Activated T-helper 1 cell treated with anti-CD3 and anti-CD28 coated beads, Interleukin-12 subunit alpha, Interleukin-12 subunit beta, Interleukin-2, Interleukin-4 antibody, amounts not matched to agents 30 ng/mL and 10 ng/mL and 1 ng/mL, durations not matched to agents 14 hours and 24 hours and 36 hours (primary cell): Measurements from ENCODE around the gene ZSWIM5. TPM values are rescaled to one million over a fixed set of nuclear protein-coding genes. Genes with fewer than 3 reads are reported as not detected.
"Not testable (repeated sequence)": the region's sequence is repeated elsewhere in the genome, so short reads cannot be mapped to it uniquely, and the experiment has no call there.

Source experiments
- DNase-seq: peaks from one replicate; pipeline ENCODE4 v3.0.0; 2021; ENCODE audit warnings: low spot score
- H3K27ac Mint-ChIP-seq: one replicate; pipeline ENCODE4 v1.8.0; 2021; ENCODE audit warnings: mild to moderate bottlenecking, mixed read lengths
- H3K27me3 Mint-ChIP-seq: one replicate; pipeline ENCODE4 v1.8.0; 2022; ENCODE audit warnings: mild to moderate bottlenecking, moderate library complexity, mixed read lengths; ENCODE audit not compliant: insufficient read depth
- H3K36me3 Mint-ChIP-seq: one replicate; pipeline ENCODE4 v1.8.0; 2021; ENCODE audit warnings: low read depth, mixed read lengths
- H3K4me1 Mint-ChIP-seq: one replicate; pipeline ENCODE4 v1.8.0; 2021; ENCODE audit warnings: low read depth, mixed read lengths
- H3K4me3 Mint-ChIP-seq: one replicate; pipeline ENCODE4 v1.8.0; 2021; ENCODE audit warnings: mild to moderate bottlenecking, moderate library complexity, mixed read lengths
- H3K9me3 Mint-ChIP-seq: one replicate; pipeline ENCODE4 v1.8.0; 2021; ENCODE audit warnings: mixed read lengths
- intact Hi-C: fragments of 100-400 bp; cut with micrococcal nuclease; formaldehyde crosslinking; loops from one replicate; pipeline ENCODE4 v1.15.1; 2024
- total RNA-seq: library from RNA; stranded (reverse); gene quantifications from 2 replicates; pipeline ENCODE4 v1.2.3, GENCODE V29; 2022

Gene ZSWIM5
- total RNA-seq = 0.10 and 0.15 TPM in 2 replicates

DNA sequence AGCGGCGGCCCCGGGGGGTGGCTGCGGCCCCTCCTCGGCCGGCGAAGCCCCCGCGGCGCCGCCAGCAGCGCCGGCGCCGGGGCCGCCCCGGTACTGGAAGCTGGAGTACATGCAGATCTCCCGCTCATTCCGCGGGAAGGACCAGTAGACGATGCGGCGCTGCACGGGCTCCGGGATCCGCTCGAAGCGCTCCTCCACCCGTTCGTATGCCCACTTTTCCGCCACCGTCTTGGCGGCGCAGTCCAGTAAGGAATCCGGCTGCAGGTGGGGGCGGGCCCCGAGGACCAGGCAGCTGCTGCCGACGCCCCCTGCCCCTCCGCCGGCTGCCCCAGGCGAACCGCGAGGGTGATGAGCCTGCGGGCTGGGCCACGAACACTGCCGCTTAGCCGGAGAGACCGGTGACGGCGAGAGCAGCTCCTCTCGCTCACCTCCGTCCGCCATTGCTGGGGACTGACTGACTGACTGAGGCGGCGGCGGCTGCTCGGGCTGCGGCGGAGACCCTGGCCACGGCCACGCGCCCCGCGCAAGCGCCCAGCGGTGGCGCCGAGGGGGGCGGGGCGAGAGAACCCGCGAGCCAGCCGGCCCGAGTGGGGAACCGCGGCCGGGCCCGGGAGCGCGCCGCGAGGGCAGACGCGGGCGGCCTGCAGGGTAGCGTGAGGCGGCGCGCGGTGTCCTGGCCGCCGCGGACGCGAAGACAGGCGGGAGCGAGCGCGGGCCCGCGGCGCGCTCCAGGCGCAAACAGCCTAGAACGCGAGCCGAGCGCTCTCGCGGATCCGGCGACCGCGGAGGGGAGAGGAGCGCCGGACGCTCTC, at the start of gene ZSWIM5:
Gene ZSWIM5 (minus strand): TSS at position 696 of the 812 bp plus-strand sequence. CDS start 255 bp downstream, at position 441.
- Mint-ChIP-seq H3K4me1 (peaks cover 17% of the 10 kb centered on the region), H3K27ac (peak within 1 kb of the TSS; percentile 86), H3K9me3 (no peaks in the 10 kb centered on the region), H3K36me3 (no peaks in the 10 kb centered on the region), H3K4me3 (peak within 1 kb of the TSS; percentile 88), H3K27me3 (peaks cover 43% of the 10 kb centered on the region)
- intact Hi-C loops = loop anchor here (1.0 to 2.0 kb wide), 2 partner anchors 94 to 191 kb away; no protein-coding TSS in a partner anchor
- DNase-seq = peak; percentile 43

DNA sequence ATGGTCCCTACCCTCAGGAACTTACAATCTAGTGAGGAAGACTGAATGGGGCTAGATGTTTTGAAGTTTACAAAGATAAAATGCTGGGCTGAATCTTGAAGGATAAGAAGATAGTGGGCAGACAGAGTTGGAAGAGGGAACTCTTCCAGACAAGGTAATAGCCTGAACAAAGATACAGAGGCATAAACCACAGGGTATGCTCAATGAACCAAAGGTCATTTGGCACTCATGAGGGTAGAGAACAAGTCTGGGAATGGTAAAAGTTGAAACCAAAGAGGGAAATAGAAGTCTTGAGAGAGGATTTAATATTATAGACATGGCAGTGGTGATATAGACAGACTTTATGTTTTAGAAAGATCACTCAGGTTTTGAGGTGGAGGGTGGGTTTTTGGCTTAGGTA, 48.1 kb upstream of the ZSWIM5 start:
- Mint-ChIP-seq H3K4me3 (no peak overlapping the region), H3K4me1 (no peaks in the 10 kb centered on the region), H3K36me3 (no peaks in the 10 kb centered on the region), H3K9me3 (peaks cover 21% of the 10 kb centered on the region), H3K27me3 (peaks cover 6% of the 10 kb centered on the region), H3K27ac (no peak overlapping the region)
- no peak for DNase-seq
- intact Hi-C loops = no loop called here

DNA sequence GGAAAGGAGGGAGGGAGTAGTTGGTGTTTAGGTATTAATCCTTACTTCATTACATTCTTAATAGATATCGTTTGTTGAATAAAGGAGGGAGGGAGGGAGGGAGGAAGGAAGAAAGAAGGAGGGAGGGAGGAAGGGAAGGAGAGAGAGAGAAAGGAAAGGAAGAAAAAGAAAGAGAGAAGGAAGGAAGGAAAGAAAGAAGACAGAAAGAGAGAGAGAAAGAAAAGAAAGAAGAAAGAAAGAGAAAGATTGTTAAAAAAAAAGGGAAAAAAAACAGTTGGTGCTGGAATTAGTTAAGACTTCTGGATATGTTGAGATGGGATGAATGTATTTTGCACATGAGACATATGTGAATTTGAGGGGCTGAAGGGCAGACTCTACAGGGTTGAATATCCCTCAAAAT, 44.1 kb upstream of the ZSWIM5 start:
- no peak overlapping the region for H3K4me3 Mint-ChIP-seq
- peaks cover 6% of the 10 kb centered on the region for H3K27me3 Mint-ChIP-seq
- H3K9me3 Mint-ChIP-seq = peaks cover 7% of the 10 kb centered on the region
- H3K27ac Mint-ChIP-seq = no peak overlapping the region
- no peak for DNase-seq
- peaks cover 4% of the 10 kb centered on the region for H3K4me1 Mint-ChIP-seq
- intact Hi-C loops = no loop called here
- peaks cover 2% of the 10 kb centered on the region for H3K36me3 Mint-ChIP-seq

DNA sequence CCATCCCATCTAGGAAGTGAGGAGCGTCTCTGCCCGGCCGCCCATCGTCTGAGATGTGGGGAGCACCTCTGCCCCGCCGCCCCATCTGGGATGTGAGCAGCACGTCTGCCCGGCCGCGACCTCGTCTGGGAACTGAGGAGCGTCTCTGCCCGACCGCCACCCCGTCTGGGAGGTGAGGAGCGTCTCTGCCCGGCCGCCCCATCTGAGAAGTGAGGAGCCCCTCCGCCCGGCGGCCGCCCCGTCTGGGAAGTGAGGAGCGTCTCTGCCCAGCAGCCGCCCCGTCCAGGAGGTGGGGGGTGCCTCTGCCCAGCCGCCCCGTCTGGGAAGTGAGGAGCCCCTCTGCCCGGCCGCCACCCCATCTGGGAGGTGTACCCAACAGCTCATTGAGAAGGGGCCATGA, 41.6 kb upstream of the ZSWIM5 start:
- H3K4me1 Mint-ChIP-seq, H3K9me3 Mint-ChIP-seq, DNase-seq, intact Hi-C loops, H3K27me3 Mint-ChIP-seq, H3K4me3 Mint-ChIP-seq, H3K27ac Mint-ChIP-seq, H3K36me3 Mint-ChIP-seq: not testable (repeated sequence)

DNA sequence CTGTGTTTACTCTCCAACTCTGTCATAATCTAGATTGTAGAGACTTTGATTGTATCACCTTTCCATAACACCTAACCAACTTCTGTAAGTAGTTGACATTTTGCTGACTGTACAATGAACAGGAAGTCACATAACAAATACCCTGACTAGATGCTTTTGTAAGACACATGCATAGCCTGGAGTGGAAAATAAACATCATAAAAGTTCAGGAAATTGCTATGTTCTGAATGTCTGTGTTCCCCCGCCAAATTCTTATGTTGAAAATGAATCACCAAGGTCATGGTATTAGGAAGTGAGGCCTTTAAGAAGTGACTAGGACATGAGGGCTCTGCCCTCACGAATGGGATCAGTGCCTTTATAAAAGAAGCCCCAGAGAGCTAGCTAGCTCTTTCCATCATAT, 40.4 kb upstream of the ZSWIM5 start:
- intact Hi-C loops = no loop called here
- no peak for DNase-seq
- Mint-ChIP-seq H3K9me3 (peaks cover 21% of the 10 kb centered on the region), H3K27ac (peak overlapping the region; percentile 64), H3K36me3 (peaks cover 2% of the 10 kb centered on the region), H3K27me3 (peaks cover 6% of the 10 kb centered on the region), H3K4me1 (peaks cover 4% of the 10 kb centered on the region), H3K4me3 (no peak overlapping the region)

DNA sequence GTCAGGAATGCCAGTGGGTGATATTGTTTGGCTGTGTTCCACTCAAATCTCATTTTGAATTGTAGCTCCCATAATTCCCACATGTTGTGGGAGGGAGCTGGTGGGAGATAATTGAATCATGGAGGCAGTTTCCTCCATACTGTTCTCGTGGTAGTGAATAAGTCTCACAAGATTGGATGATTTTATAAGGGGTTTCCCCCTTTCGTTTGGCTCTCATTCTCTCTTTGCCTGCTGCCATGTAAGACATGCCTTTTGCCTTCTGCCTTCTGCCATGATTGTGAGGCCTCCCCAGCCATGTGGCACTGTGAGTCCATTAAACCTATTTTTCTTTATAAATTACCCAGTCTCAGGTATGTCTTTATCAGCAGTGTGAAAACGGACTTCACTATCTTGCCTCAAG, 40.0 kb upstream of the ZSWIM5 start:
- Mint-ChIP-seq H3K9me3 (peaks cover 23% of the 10 kb centered on the region), H3K27ac (peak overlapping the region; percentile 64)
- H3K4me1 Mint-ChIP-seq, DNase-seq, H3K36me3 Mint-ChIP-seq, H3K4me3 Mint-ChIP-seq, intact Hi-C loops, H3K27me3 Mint-ChIP-seq: not testable (repeated sequence)

DNA sequence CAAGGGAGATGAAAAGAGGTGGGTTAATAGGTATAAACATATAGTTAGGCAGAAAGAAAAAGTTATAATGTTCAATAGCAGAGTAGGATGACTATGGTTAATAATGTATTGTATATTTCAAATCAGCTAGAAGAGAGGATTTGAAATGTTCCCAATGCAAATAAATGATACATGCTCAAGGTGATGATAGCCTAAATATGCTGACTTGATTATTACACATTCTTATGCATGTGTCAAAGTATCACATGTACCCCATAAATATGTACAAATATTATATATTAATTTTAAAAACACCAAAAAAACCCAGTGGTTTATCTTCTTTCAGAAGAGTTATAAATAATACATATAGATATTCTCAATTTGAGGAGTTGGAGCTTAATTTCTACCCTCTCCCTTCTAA, 38.3 kb upstream of the ZSWIM5 start:
- intact Hi-C loops = no loop called here
- Mint-ChIP-seq H3K27me3 (peaks cover 4% of the 10 kb centered on the region), H3K4me3 (no peak overlapping the region), H3K27ac (no peak overlapping the region), H3K36me3 (peaks cover 2% of the 10 kb centered on the region), H3K4me1 (peaks cover 4% of the 10 kb centered on the region), H3K9me3 (peaks cover 30% of the 10 kb centered on the region)
- DNase-seq = no peak

DNA sequence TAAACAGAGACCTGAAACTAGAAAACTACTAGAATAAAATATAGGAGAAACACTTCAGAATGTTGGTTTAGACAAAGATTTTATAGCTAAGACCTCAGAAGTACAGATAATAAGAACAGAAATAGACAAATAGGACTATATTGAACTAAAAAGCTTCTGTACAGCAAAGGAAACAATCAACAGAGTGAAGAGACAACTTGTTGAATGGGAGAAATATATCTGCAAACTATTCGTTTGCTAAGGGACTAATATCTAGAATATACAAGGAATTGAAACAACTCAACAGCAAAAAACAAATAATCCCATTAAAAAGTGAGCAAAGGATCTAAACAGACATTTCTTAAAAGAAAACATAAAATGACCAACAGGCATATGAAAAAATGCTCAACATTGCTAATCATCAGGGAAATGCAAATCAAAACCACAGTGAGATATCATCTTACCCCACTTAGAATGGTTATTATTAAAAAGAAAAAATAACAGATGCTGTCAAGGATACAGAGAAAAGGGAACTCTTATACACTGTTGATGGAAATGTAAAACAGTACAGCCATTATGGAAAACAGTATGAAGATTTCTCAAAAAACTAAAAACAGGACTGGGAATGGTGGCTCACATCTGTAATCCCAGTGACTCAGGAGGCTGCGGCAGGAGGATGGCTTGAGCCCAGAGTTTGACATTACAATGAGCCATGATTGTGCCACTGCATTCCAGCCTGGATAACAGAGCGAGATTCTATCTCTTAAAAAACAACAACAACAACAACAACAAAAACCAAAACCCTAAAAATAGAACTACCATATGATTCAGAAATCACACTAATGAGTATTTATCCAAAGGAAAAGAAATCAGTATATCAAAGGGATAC, 37.3 kb upstream of the ZSWIM5 start:
- Mint-ChIP-seq H3K4me1 (peaks cover 4% of the 10 kb centered on the region), H3K27ac (no peak overlapping the region), H3K9me3 (peaks cover 30% of the 10 kb centered on the region), H3K27me3 (peaks cover 8% of the 10 kb centered on the region), H3K4me3 (no peak overlapping the region), H3K36me3 (peaks cover 2% of the 10 kb centered on the region)
- no peak for DNase-seq
- intact Hi-C loops = no loop called here

DNA sequence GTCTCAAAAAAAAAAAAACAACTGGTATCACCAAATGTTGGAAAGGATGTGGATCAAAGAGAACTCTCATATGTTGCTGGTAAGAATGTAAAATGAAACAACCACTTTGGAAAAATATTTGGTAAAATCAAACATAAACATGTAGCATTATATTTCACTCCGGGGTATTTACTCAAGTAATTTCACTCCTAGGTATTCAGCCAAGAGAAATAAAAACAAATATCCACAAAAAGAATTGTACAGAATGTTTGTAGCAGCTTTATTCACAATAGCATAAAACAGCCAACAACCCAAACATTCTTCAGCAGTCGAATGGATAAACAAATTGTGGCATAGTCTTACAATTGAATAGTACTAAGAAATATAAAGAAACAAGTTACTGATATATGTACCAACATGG, 32.4 kb upstream of the ZSWIM5 start:
- Mint-ChIP-seq H3K36me3 (no peaks in the 10 kb centered on the region), H3K9me3 (peaks cover 23% of the 10 kb centered on the region), H3K4me1 (no peaks in the 10 kb centered on the region), H3K4me3 (no peak overlapping the region), H3K27ac (no peak overlapping the region), H3K27me3 (peaks cover 9% of the 10 kb centered on the region)
- intact Hi-C loops = no loop called here
- DNase-seq = no peak

DNA sequence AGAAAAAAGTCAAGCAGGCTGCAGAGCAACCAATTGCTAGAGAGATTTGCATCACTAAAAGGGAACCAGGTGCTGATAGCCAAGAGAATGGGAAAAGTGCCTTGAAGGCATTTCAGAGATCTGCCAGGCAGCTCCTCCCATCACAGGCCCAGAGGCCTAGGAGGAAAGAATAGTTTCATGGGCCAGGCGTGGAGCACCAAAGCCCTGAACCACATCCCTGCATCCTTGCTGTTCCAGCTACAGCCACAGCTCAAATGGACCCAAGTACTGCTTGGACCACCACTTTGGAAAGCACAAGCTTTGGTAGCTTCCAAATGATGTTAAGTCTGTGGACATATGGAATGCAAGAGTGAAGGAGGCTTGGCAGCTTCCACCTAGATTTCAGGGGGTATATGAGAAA, 29.7 kb upstream of the ZSWIM5 start:
- no peak for DNase-seq
- no peaks in the 10 kb centered on the region for H3K36me3 Mint-ChIP-seq
- H3K9me3 Mint-ChIP-seq = peaks cover 8% of the 10 kb centered on the region
- intact Hi-C loops = no loop called here
- H3K27me3 Mint-ChIP-seq = peaks cover 6% of the 10 kb centered on the region
- no peaks in the 10 kb centered on the region for H3K4me1 Mint-ChIP-seq
- H3K4me3 Mint-ChIP-seq = no peak overlapping the region
- no peak overlapping the region for H3K27ac Mint-ChIP-seq

DNA sequence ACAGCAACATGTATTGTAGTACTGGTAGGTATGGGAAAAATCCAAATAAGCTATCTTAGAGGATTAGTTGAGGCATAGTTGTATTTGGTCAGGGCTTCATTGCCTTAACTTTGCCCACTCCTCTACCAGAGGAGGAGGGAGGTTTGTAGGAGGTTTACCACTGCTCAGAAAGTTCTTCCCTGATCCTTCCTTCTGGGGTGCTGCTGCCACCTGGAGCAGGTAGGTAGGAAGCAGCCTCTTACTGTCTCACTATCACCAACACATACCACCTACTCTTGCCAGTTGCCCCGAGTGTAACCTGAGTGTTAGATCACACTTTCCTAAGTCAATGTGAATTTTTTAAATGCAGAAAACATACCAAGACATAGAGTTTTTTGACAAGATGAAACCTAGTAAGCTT, 24.1 kb upstream of the ZSWIM5 start:
- no peaks in the 10 kb centered on the region for H3K36me3 Mint-ChIP-seq
- no peak for DNase-seq
- no peaks in the 10 kb centered on the region for H3K27me3 Mint-ChIP-seq
- H3K9me3 Mint-ChIP-seq = no peaks in the 10 kb centered on the region
- H3K27ac Mint-ChIP-seq = no peak overlapping the region
- no peaks in the 10 kb centered on the region for H3K4me1 Mint-ChIP-seq
- intact Hi-C loops = no loop called here
- no peak overlapping the region for H3K4me3 Mint-ChIP-seq

DNA sequence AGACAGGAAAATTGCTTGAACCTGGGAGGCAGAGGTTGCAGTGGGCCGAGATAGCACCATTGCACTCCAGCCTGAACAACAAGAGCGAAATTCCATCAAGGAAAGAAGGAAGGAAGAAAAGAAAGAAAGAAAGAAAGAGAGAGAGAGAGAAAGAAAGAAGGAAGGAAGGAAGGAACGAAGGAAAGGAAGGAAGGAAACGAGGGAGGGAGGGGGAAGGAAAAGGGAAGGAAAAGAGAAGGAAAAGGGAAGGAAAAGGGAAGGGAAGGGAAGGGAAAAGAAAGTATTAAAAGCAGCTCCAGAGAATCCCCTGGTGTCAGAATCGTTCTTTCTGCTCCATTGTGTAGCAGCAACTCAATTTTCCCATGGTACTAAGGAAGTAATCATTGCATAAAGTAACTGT, 19.2 kb upstream of the ZSWIM5 start:
- H3K36me3 Mint-ChIP-seq = no peaks in the 10 kb centered on the region

DNA sequence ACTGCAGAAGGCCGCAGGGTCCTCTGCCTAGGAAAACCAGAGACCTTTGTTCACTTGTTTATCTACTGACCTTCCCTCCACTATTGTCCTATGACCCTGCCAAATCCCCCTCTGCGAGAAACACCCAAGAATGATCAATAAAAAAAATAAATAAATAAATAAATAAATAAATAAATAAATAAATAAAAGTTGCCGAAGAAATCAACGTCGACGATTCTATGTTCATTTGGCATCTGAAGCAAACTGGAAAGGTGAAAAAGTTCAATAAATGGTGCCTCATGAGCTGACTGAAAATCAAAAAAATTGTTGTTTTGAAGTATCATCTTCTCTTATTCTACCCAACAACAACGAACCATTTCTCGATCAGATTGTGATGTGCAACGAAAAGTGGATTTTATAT, 17.3 kb upstream of the ZSWIM5 start:
- intact Hi-C loops, H3K4me3 Mint-ChIP-seq, H3K36me3 Mint-ChIP-seq, H3K27ac Mint-ChIP-seq, H3K4me1 Mint-ChIP-seq, DNase-seq, H3K27me3 Mint-ChIP-seq, H3K9me3 Mint-ChIP-seq: not testable (repeated sequence)

More for the DNA sequence above, 19.2 kb upstream of the ZSWIM5 start:
- intact Hi-C loops = no loop called here
- Mint-ChIP-seq H3K9me3 (no peaks in the 10 kb centered on the region), H3K4me3 (no peak overlapping the region), H3K27ac (no peak overlapping the region), H3K4me1 (no peaks in the 10 kb centered on the region), H3K27me3 (peaks cover 4% of the 10 kb centered on the region)
- DNase-seq = no peak
